ENCODE data around the gene EME2. TPM values are rescaled to one million over a fixed set of nuclear protein-coding genes. Genes with fewer than 3 reads are reported as not detected.
A peak's percentile ranks its signal among the peaks of the same experiment; 100 is the strongest.

The EME2 gene
- total and polyA plus RNA-seq, 10 donors = 5.1 to 41.3 (median 27.4) TPM

- Histone ChIP-seq H3K27me3 (replicated peaks in 1 of 7) (no peaks in the 10 kb centered on the region), H3K27ac (peak overlapping the region; percentile 89 to 97 (median 96)), H3K9me3 (no peaks in the 10 kb centered on the region), H3K36me3 (peaks cover 0 to 53% (median 36%) of the 10 kb centered on the region in 6 donors), H3K4me3 (peak overlapping the region; percentile 96 to 100 (median 99)), H3K4me1 (peaks cover 23 to 91% (median 43%) of the 10 kb centered on the region in 6 donors)
- 3 to 21% (median 18%) methylated on average over 18 to 45 of the region's 45 CpGs for WGBS, 5 donors
- intact Hi-C loops (cut with DNase I; ENCODE audit: low total_unique reads) = no loop called here
- no peak for DNase-seq
- peak in 1 of 3 donors; percentile 20 for TF ChIP-seq POLR2AphosphoS5 (IDR thresholded peaks at IDR 0.05)
- TF ChIP-seq CTCF (IDR thresholded peaks at IDR 0.05 in 8 of 11, conservative IDR thresholded peaks at IDR 0.05 in 3 of 11) = no peak
Observed at GRCh38 chr16:1773703-1774447, 1.3 kb downstream of the EME2 start.

- Histone ChIP-seq H3K27me3 (replicated peaks in 1 of 7) (no peaks in the 10 kb centered on the region), H3K4me1 (peaks cover 23 to 91% (median 41%) of the 10 kb centered on the region in 6 donors), H3K4me3 (peak overlapping the region in 6 of 8 donors; percentile 96 to 100 (median 98)), H3K9me3 (no peaks in the 10 kb centered on the region), H3K27ac (peak overlapping the region in 6 of 8 donors; percentile 92 to 97 (median 96)), H3K36me3 (peaks cover 0 to 53% (median 32%) of the 10 kb centered on the region in 6 donors)
- WGBS, 5 donors = 85 to 96% (median 90%) methylated on average over 4 to 7 of the region's 7 CpGs
- DNase-seq = no peak
- intact Hi-C loops (cut with DNase I; ENCODE audit: low total_unique reads) = no loop called here
- TF ChIP-seq POLR2A (IDR thresholded peaks at IDR 0.05) = no peak
- TF ChIP-seq CTCF (IDR thresholded peaks at IDR 0.05 in 8 of 11, conservative IDR thresholded peaks at IDR 0.05 in 3 of 11) = no peak
Observed at GRCh38 chr16:1774448-1774780, 1.8 kb downstream of the EME2 start.

- TF ChIP-seq POLR2A (IDR thresholded peaks at IDR 0.05) (no peak), POLR2AphosphoS5 (IDR thresholded peaks at IDR 0.05) (peak in 1 of 3 donors; percentile 13), CTCF (IDR thresholded peaks at IDR 0.05 in 8 of 11, conservative IDR thresholded peaks at IDR 0.05 in 3 of 11) (no peak)
- Histone ChIP-seq H3K36me3 (peaks cover 0 to 55% (median 33%) of the 10 kb centered on the region in 6 donors), H3K27ac (peak overlapping the region in 2 of 8 donors; percentile 96 to 97), H3K4me3 (peak overlapping the region in 1 of 8 donors; percentile 98), H3K4me1 (peaks cover 24 to 91% (median 40%) of the 10 kb centered on the region in 6 donors), H3K9me3 (no peaks in the 10 kb centered on the region), H3K27me3 (replicated peaks in 1 of 7) (no peaks in the 10 kb centered on the region)
- 94 to 97% (median 95%) methylated on average over 25 to 30 of the region's 30 CpGs for WGBS, 5 donors
- DNase-seq = no peak
- intact Hi-C loops (cut with DNase I; ENCODE audit: low total_unique reads) = no loop called here
Observed at GRCh38 chr16:1775006-1775845, 2.6 kb downstream of the EME2 start.

All from spleen (tissue), 11 donors.